Activated B cell treated with CpG ODN at 0.5 μM for 24 hours (primary cell): ENCODE results near the gene C17orf58. TPM values are rescaled to one million over a fixed set of nuclear protein-coding genes. Genes with fewer than 3 reads are reported as not detected.
"Not testable (repeated sequence)": the region's sequence is repeated elsewhere in the genome, so short reads cannot be mapped to it uniquely, and the experiment has no call there.

Experiments used
- ATAC-seq: fragments of 200-7000 bp; cut with Tn5 transposase; one replicate; pipeline ENCODE4 v1.10.0; 2021; ENCODE audit warnings: low read depth, mild to moderate bottlenecking, moderate library complexity
- CTCF ChIA-PET: fragments of 350-600 bp; sonication (Branson Sonifier 250); formaldehyde crosslinking; loops from one replicate; lab custom pipeline; 2021; ENCODE audit warnings: antibody characterized with exemption; lab: Charles Lee
- POLR2A ChIA-PET: fragments of 350-600 bp; sonication (Branson Sonifier 250); formaldehyde crosslinking; loops from one replicate; lab custom pipeline; 2021; ENCODE audit warnings: antibody characterized with exemption; lab: Charles Lee
- DNase-seq: peaks from one replicate; pipeline ENCODE4 v3.0.0; 2022
- H3K27ac Mint-ChIP-seq: one replicate; pipeline ENCODE4 v1.8.0; 2020; ENCODE audit warnings: mixed read lengths
- H3K27me3 Mint-ChIP-seq: one replicate; pipeline ENCODE4 v1.8.0; 2021; ENCODE audit warnings: mixed read lengths
- H3K36me3 Mint-ChIP-seq: one replicate; pipeline ENCODE4 v1.8.0; 2021; ENCODE audit warnings: low read depth, mixed read lengths
- H3K4me1 Mint-ChIP-seq: one replicate; pipeline ENCODE4 v1.8.0; 2021; ENCODE audit warnings: mixed read lengths
- H3K4me3 Mint-ChIP-seq: one replicate; pipeline ENCODE4 v1.8.0; 2020; ENCODE audit warnings: mild to moderate bottlenecking, mixed read lengths
- H3K9me3 Mint-ChIP-seq: one replicate; pipeline ENCODE4 v1.8.0; 2020; ENCODE audit warnings: mixed read lengths
- intact Hi-C: fragments of 100-400 bp; cut with micrococcal nuclease; formaldehyde crosslinking; loops from one replicate; pipeline ENCODE4 v1.15.1; 2024
- total RNA-seq: library from RNA; stranded (reverse); gene quantifications from 2 replicates; pipeline ENCODE4 v1.2.3, GENCODE V29; 2022
- TF ChIP-seq, protein P1 (sequence below): fragments of 200-600 bp; IDR thresholded peaks from one replicate; pipeline ENCODE4 v1.8.0; 2022; ENCODE audit warnings: antibody characterized with exemption, mild to moderate bottlenecking

The C17orf58 gene
- total RNA-seq, 1 donor from 2014 or later, result 4.3 TPM

DNA sequence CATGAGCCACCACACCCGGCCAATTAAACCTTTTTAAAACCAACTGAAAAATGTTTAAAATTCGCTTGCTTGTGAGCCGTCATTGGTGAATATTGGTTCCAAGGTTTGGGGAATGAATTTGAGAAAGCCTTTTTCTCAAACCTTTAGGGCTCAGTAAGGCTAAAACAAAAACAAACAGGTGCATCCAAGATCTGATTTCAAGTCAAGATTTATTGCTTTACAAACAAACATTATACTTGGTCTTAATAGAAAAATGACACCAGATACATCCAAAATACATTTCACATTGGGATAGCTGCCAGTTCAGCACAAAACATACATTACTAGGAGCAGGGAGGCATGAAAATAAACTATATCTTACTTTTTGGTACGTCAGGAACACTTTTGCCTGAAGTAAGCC lies 5.4 kb downstream of the C17orf58 start:
- TF ChIP-seq, protein P1, sequence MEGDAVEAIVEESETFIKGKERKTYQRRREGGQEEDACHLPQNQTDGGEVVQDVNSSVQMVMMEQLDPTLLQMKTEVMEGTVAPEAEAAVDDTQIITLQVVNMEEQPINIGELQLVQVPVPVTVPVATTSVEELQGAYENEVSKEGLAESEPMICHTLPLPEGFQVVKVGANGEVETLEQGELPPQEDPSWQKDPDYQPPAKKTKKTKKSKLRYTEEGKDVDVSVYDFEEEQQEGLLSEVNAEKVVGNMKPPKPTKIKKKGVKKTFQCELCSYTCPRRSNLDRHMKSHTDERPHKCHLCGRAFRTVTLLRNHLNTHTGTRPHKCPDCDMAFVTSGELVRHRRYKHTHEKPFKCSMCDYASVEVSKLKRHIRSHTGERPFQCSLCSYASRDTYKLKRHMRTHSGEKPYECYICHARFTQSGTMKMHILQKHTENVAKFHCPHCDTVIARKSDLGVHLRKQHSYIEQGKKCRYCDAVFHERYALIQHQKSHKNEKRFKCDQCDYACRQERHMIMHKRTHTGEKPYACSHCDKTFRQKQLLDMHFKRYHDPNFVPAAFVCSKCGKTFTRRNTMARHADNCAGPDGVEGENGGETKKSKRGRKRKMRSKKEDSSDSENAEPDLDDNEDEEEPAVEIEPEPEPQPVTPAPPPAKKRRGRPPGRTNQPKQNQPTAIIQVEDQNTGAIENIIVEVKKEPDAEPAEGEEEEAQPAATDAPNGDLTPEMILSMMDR, result no peak
- CTCF ChIA-PET, result no interaction called here
- intact Hi-C loops, result loop anchor here (10.0 kb wide), 1 partner anchor 114 kb away; no protein-coding TSS in a partner anchor
- Mint-ChIP-seq H3K27me3 (peaks cover 10% of the 10 kb centered on the region), H3K4me1 (peaks cover 25% of the 10 kb centered on the region), H3K36me3 (peaks cover 5% of the 10 kb centered on the region), H3K4me3 (no peak overlapping the region), H3K9me3 (no peaks in the 10 kb centered on the region), H3K27ac (no peak overlapping the region)
- ATAC-seq (no peak), DNase-seq (no peak)
- POLR2A ChIA-PET, result interaction anchor here (1.0 kb wide), 1 partner anchor 45 kb away, joined by 3 read pairs; the partner anchor contains the start of gene KPNA2

DNA sequence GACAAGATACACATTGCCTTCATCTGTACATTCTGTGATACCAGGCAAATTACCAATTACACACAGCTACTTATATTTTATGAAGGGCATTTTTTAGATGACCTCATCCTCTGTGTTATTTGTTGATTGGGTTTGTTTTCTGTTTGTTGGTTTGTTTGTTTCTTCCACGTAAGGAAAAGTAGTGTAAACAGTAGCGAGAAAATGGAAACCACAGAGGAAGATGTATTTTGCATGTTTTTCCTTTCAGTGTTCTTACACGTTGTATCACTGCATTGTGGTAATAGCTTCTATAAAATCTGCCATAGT lies 12.9 kb downstream of the C17orf58 start:
- no peaks in the 10 kb centered on the region for H3K9me3 Mint-ChIP-seq
- ATAC-seq, result no peak
- intact Hi-C loops, result no loop called here
- no peak overlapping the region for H3K27ac Mint-ChIP-seq
- ChIA-PET CTCF (no interaction called here), POLR2A (interaction anchor here (1.9 kb wide), 1 partner anchor 11 kb away, joined by 7 read pairs; no protein-coding TSS in a partner anchor)
- no peak overlapping the region for H3K4me3 Mint-ChIP-seq
- TF ChIP-seq, protein P1, result no peak
- DNase-seq, result no peak
- peaks cover 13% of the 10 kb centered on the region for H3K4me1 Mint-ChIP-seq
- no peaks in the 10 kb centered on the region for H3K27me3 Mint-ChIP-seq
- peaks cover 28% of the 10 kb centered on the region for H3K36me3 Mint-ChIP-seq

DNA sequence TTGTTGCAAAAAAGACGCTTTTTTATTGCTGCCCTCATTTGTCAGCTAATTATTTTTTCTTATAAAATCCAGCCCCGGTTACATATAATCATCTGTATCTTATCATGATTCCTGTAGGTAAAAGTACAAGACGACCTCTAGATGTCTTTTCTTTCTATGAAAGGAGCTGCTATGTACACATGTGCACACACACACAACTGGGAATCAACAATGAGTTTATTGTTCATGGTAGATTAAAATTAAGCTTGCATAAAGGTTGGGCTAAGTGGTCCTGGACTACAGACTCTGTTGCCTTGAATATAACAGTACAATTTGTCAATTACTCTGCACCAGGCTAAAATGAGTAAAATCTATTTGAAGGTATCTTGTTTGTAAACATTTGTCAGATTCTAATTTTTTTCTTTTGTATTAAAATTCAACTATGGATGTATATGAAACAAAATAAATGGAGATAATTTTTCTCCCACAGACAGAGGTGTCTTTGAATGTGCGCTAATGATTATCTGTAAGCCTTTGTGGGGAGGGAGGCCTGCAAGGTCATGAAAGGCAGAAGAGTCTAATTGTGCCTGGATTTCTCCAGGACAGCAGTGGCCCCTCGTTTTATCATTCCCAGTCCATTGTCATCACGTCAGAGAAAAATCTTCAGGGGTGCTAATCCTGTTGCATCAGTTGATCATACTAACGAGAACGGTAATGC lies 13.4 kb downstream of the C17orf58 start:
- Mint-ChIP-seq H3K4me1 (peaks cover 15% of the 10 kb centered on the region), H3K4me3 (no peak overlapping the region), H3K9me3 (no peaks in the 10 kb centered on the region), H3K27me3 (no peaks in the 10 kb centered on the region), H3K36me3 (peaks cover 30% of the 10 kb centered on the region), H3K27ac (no peak overlapping the region)
- CTCF ChIA-PET, result no interaction called here
- no peak for DNase-seq
- intact Hi-C loops, result no loop called here
- no peak for ATAC-seq
- TF ChIP-seq, protein P1, result no peak
- POLR2A ChIA-PET, result no interaction called here

DNA sequence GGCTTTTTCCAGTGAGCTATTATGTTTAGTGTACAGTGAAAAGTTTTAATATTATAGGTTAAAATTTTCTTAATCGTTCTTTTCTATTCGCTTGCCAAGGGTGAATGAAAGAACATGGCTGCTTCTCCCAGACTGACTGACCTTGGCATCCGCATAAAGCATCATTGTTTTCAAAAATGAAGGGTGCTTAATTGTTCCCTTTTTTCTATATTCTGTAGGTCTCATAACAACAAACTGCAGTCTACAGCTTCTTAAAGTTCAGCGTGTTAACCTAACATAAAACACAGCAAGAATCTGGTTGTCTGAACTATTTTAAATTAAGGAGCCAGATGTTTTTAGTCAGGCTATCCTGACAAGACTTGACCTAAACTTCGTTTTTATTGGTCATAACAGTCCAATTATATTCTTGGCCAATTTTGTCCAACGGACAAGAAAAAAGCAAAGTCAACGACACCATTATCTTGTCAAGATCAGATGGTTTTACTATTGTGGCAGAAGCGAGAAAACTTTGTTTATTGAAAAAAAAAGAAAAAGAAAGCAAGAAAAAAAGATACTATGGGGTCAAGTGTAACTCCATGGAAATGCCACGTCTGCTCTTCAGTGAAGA lies 14.1 kb downstream of the C17orf58 start:
- intact Hi-C loops, result no loop called here
- Mint-ChIP-seq H3K27ac (no peak overlapping the region), H3K27me3 (no peaks in the 10 kb centered on the region), H3K4me1 (peaks cover 15% of the 10 kb centered on the region), H3K4me3 (no peak overlapping the region), H3K9me3 (no peaks in the 10 kb centered on the region), H3K36me3 (peaks cover 31% of the 10 kb centered on the region)
- DNase-seq (no peak), ATAC-seq (no peak)
- POLR2A ChIA-PET, result no interaction called here
- TF ChIP-seq, protein P1, result no peak
- CTCF ChIA-PET, result no interaction called here

DNA sequence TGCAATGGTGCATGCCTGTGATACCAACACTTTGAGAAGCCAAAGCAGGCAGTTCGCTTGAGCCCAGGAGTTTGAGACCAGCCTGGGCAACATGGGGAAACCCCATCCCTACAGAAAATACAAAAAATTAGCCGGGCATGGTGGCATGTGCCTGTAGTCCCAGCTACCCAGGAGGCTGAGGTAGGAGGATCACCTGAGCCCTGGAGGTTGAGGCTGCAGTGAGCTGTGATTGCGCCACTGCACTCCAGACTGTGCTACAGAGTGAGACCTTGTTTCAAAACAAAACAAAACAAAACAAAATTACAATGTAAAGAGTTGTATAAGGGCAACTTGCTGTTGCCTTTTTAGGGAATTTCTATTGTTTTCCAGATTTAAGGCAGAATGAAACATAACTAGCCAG lies 15.4 kb downstream of the C17orf58 start:
- H3K27me3 Mint-ChIP-seq, CTCF ChIA-PET, H3K4me3 Mint-ChIP-seq, DNase-seq, H3K9me3 Mint-ChIP-seq, intact Hi-C loops: not testable (repeated sequence)
- peak overlapping the region; percentile 35 for H3K27ac Mint-ChIP-seq
- peaks cover 40% of the 10 kb centered on the region for H3K36me3 Mint-ChIP-seq
- peaks cover 15% of the 10 kb centered on the region for H3K4me1 Mint-ChIP-seq
- ATAC-seq, result peak; percentile 23
- POLR2A ChIA-PET, result interaction anchor here (2.7 kb wide), 1 partner anchor 14 kb away, joined by 13 read pairs; no protein-coding TSS in a partner anchor
